GM18867 (cell line): ENCODE measurements around the gene OXT.
"Not testable (repeated sequence)": the region's sequence is repeated elsewhere in the genome, so short reads cannot be mapped to it uniquely, and the experiment has no call there.

Experiments
- ATAC-seq: cut with Tn5 transposase; IDR thresholded peaks from one replicate; pipeline ENCODE4 v1.9.1; 2021; ENCODE audit warnings: mild to moderate bottlenecking, moderate library complexity; ENCODE audit not compliant: unreplicated experiment

OXT gene

GRCh38 chr20:3047486-3048419, 23.7 kb upstream of the OXT start:
- ATAC-seq: no peak

- no peak for ATAC-seq
Observed at GRCh38 chr20:3051385-3052019, 19.9 kb upstream of the OXT start.

- no peak for ATAC-seq
Observed at GRCh38 chr20:3059489-3059888, 11.9 kb upstream of the OXT start.

GRCh38 chr20:3064119-3064518, 7.3 kb upstream of the OXT start:
- ATAC-seq: not testable (repeated sequence)

GRCh38 chr20:3067139-3068014, 4.0 kb upstream of the OXT start:
- peak; percentile 66 for ATAC-seq

- peak; percentile 45 for ATAC-seq
Observed at GRCh38 chr20:3068075-3068474, 3.3 kb upstream of the OXT start.

GRCh38 chr20:3068986-3069900, 2.2 kb upstream of the OXT start:
- no peak for ATAC-seq

- ATAC-seq: no peak
Observed at GRCh38 chr20:3070725-3071124, 695 bp upstream of the OXT start.

- no peak for ATAC-seq
Observed at GRCh38 chr20:3071266-3071609, 182 bp upstream of the OXT start.

GRCh38 chr20:3072530-3073250, 1.3 kb downstream of the OXT start:
- no peak for ATAC-seq

- ATAC-seq: not testable (repeated sequence)
Observed at GRCh38 chr20:3073251-3073643, 1.8 kb downstream of the OXT start.

- ATAC-seq: no peak
Observed at GRCh38 chr20:3074812-3075211, 3.4 kb downstream of the OXT start.

- ATAC-seq: not testable (repeated sequence)
Observed at GRCh38 chr20:3075315-3075714, 3.9 kb downstream of the OXT start.

GRCh38 chr20:3077618-3078134, 6.3 kb downstream of the OXT start:
- no peak for ATAC-seq

- ATAC-seq: no peak
Observed at GRCh38 chr20:3080939-3081388, 9.5 kb downstream of the OXT start.

- no peak for ATAC-seq
Observed at GRCh38 chr20:3081641-3082040, 10.2 kb downstream of the OXT start.

- ATAC-seq: no peak
Observed at GRCh38 chr20:3082306-3082951, 11.0 kb downstream of the OXT start.

- no peak for ATAC-seq
Observed at GRCh38 chr20:3082955-3083952, 11.8 kb downstream of the OXT start.
